T-helper 1 cell treated with Interleukin-12 subunit alpha and Interleukin-12 subunit beta and Interleukin-4 antibody, amounts not matched to agents 30 μg/mL and 1 μg/mL, for 36 hours (primary cell): ENCODE data around the gene PAPPA2.

Experiments
- H3K27ac Mint-ChIP-seq: one replicate; pipeline ENCODE4 v1.8.0; 2021; ENCODE audit warnings: mild to moderate bottlenecking, mixed read lengths
- H3K27me3 Mint-ChIP-seq: one replicate; pipeline ENCODE4 v1.8.0; 2021; ENCODE audit warnings: low read depth, mixed read lengths
- H3K36me3 Mint-ChIP-seq: one replicate; pipeline ENCODE4 v1.8.0; 2021; ENCODE audit warnings: low read depth, mixed read lengths
- H3K4me1 Mint-ChIP-seq: one replicate; pipeline ENCODE4 v1.8.0; 2021; ENCODE audit warnings: low read depth, mixed read lengths
- H3K4me3 Mint-ChIP-seq: one replicate; pipeline ENCODE4 v1.8.0; 2021; ENCODE audit warnings: mild to moderate bottlenecking, moderate library complexity, mixed read lengths
- H3K9me3 Mint-ChIP-seq: one replicate; pipeline ENCODE4 v1.8.0; 2021; ENCODE audit warnings: mixed read lengths

Gene PAPPA2

DNA sequence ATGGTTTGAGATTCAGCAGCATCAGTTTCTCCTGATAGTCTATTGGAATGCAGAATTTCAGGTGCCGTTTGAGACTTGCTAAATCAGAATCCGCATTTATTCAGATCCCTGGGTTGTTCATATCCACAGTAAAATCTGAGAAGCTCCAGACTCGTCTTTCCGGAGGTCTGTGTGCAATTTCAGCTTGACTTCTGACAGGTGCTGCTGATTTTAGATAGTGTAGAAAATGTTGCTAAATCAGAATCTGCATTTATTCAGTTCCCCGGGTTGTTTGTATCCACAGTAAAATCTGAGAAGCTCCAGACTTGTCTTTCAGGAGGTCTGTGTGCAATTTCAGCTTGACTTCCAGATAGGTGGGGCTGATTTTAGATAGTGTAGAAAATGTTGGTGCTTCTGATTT, 113.7 kb downstream of the PAPPA2 start:
- H3K9me3 Mint-ChIP-seq: no peaks in the 10 kb centered on the region
- no peaks in the 10 kb centered on the region for H3K4me1 Mint-ChIP-seq
- no peaks in the 10 kb centered on the region for H3K27me3 Mint-ChIP-seq
- no peak overlapping the region for H3K4me3 Mint-ChIP-seq
- no peak overlapping the region for H3K27ac Mint-ChIP-seq
- no peaks in the 10 kb centered on the region for H3K36me3 Mint-ChIP-seq

DNA sequence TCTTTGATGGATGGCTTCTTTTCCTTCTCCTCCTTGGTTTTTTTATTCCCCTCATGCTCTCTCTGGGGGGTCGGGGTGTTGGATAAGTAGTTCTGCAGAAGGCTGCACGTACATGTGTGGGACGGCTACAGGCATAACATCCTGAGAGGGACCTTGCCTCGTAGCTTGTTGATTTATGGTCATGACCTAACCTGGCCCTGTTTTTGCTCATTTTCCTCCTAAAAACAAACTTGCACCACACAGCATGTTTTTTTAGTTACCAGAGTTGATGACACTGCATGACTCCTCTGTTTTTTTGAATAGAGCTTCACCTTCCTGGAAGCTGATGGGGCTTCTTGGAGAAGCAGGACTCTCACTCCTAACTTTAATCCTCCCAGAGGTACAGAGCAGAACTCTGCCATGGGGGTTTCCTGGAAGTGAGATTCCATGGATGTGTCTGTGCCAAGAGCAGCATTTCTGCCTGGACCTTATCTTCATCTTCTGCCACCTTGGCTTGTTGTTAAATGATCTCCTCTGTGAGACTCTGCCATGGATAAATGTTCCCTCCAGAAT, 114.7 kb downstream of the PAPPA2 start:
- Mint-ChIP-seq H3K9me3 (no peaks in the 10 kb centered on the region), H3K4me3 (no peak overlapping the region), H3K27ac (no peak overlapping the region), H3K27me3 (no peaks in the 10 kb centered on the region), H3K4me1 (no peaks in the 10 kb centered on the region), H3K36me3 (no peaks in the 10 kb centered on the region)

GRCh38 chr1:176579087-176579486, 116.1 kb downstream of the PAPPA2 start:
- no peak overlapping the region for H3K4me3 Mint-ChIP-seq
- no peaks in the 10 kb centered on the region for H3K27me3 Mint-ChIP-seq
- no peak overlapping the region for H3K27ac Mint-ChIP-seq
- H3K36me3 Mint-ChIP-seq: no peaks in the 10 kb centered on the region
- no peaks in the 10 kb centered on the region for H3K9me3 Mint-ChIP-seq
- no peaks in the 10 kb centered on the region for H3K4me1 Mint-ChIP-seq

DNA sequence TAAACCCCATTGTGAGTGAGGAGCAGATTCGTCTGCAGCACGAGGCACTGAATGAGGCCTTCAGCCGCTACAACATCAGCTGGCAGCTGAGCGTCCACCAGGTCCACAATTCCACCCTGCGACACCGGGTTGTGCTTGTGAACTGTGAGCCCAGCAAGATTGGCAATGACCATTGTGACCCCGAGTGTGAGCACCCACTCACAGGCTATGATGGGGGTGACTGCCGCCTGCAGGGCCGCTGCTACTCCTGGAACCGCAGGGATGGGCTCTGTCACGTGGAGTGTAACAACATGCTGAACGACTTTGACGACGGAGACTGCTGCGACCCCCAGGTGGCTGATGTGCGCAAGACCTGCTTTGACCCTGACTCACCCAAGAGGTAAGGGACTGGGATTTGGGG, 132.2 kb downstream of the PAPPA2 start:
- H3K27me3 Mint-ChIP-seq: no peaks in the 10 kb centered on the region
- no peaks in the 10 kb centered on the region for H3K9me3 Mint-ChIP-seq
- no peak overlapping the region for H3K4me3 Mint-ChIP-seq
- no peaks in the 10 kb centered on the region for H3K4me1 Mint-ChIP-seq
- H3K27ac Mint-ChIP-seq: no peak overlapping the region
- H3K36me3 Mint-ChIP-seq: no peaks in the 10 kb centered on the region

DNA sequence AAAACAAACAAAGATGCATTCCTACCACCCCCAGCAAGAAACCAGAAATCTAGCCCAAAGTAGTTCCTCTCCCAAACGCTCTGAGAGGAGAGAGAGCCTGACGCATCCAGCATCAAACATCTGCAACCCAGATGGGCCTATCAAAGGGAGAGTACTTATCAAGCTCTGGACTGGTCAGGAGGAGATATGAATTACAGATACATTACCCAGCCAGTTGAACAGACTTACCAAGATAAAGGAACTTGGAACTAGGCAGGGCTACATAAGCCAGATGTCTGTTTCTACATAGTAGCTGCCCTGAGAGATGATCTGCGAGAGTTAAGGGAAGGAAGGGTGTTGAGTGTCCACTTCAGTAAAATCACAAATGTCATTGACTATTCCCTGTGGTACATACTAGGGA, 138.4 kb downstream of the PAPPA2 start:
- no peaks in the 10 kb centered on the region for H3K36me3 Mint-ChIP-seq
- H3K9me3 Mint-ChIP-seq: no peaks in the 10 kb centered on the region
- no peaks in the 10 kb centered on the region for H3K4me1 Mint-ChIP-seq
- no peak overlapping the region for H3K4me3 Mint-ChIP-seq
- no peaks in the 10 kb centered on the region for H3K27me3 Mint-ChIP-seq
- H3K27ac Mint-ChIP-seq: no peak overlapping the region

- Mint-ChIP-seq H3K4me3 (no peak overlapping the region), H3K36me3 (no peaks in the 10 kb centered on the region), H3K27me3 (no peaks in the 10 kb centered on the region), H3K4me1 (no peaks in the 10 kb centered on the region), H3K27ac (no peak overlapping the region), H3K9me3 (no peaks in the 10 kb centered on the region)
These were observed 139.5 kb downstream of the PAPPA2 start for GRCh38 chr1:176602388-176603004.

GRCh38 chr1:176603696-176604095, 140.7 kb downstream of the PAPPA2 start:
- Mint-ChIP-seq H3K27me3 (no peaks in the 10 kb centered on the region), H3K4me3 (no peak overlapping the region), H3K9me3 (no peaks in the 10 kb centered on the region), H3K27ac (no peak overlapping the region), H3K36me3 (no peaks in the 10 kb centered on the region), H3K4me1 (no peaks in the 10 kb centered on the region)

DNA sequence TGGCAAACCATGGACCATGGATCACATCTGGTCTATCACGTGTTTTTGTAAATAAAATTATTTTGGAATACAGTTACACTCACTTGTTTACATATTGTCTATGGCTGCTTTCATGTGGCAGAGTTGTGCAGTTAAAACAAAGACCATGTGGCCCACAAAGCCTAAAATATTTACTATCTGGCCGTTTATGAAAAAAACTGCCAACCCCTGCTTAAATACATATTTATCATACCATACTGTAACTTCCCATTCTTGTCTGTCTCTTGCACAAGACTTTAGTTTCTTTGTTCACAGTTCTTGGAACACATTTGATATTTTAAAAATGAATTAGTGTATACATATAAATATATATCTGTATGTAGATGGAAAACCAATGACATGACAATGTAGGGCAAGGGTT, 141.5 kb downstream of the PAPPA2 start:
- H3K36me3 Mint-ChIP-seq: no peaks in the 10 kb centered on the region
- H3K27ac Mint-ChIP-seq: no peak overlapping the region
- H3K9me3 Mint-ChIP-seq: no peaks in the 10 kb centered on the region
- no peaks in the 10 kb centered on the region for H3K27me3 Mint-ChIP-seq
- no peak overlapping the region for H3K4me3 Mint-ChIP-seq
- H3K4me1 Mint-ChIP-seq: no peaks in the 10 kb centered on the region

DNA sequence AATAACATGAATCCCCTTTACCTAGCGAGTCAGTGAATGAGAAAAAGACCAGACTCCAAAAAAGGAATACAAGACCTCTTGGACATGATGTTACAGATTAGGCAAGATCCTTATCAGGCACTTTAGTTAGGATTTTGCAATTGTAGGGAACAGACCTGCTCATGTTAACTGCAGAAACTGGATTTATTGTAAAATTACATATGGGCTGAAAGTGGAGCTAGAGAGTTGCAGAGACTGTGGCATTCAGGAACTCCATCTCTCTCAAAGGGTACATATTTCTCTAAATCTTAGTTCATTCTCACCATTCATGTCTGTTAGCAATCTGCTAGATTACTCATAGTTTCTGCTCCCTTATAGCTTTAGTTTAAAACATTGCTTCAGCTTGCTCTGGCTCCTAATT, 142.2 kb downstream of the PAPPA2 start:
- no peaks in the 10 kb centered on the region for H3K27me3 Mint-ChIP-seq
- H3K4me3 Mint-ChIP-seq: no peak overlapping the region
- H3K9me3 Mint-ChIP-seq: no peaks in the 10 kb centered on the region
- no peak overlapping the region for H3K27ac Mint-ChIP-seq
- H3K36me3 Mint-ChIP-seq: no peaks in the 10 kb centered on the region
- H3K4me1 Mint-ChIP-seq: no peaks in the 10 kb centered on the region

DNA sequence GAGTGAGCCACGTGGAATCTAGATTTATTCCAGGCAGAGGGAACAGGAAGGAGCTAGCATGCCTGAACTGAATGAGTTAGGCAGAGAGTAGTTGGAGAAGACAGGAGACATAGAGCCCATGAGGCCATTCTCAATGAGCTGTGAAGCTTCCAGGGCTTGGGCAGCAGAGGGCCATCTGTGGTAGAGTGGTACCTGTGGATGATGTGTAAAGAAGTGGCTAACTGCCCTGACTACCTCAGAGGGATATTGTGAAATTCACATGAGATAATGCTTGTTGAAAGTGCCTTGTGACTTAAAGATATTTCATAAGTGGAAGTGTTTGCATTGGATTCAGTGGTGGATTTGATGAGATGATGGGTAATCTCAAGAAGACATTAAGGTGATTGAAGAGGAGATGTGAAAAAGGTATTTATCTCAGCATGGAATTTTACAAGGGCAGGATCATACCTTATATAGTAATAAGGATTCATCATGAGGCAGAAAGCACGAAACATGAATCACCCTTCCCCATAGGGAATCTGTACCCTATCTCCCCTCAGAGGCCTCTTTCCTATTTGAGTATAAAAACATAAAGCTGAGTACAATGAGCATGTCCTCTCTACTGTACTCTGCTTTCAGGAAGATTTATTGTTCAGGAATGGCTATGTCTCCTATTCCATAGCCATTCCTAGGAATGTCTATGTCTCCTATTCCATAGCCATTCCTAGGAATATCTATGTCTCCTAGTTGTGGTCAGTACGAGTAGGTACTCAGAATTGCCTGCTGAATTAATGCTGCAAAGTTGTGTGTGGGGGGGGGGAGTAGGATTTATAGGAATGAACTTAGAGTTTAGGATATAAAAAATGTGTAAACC, 146.8 kb downstream of the PAPPA2 start:
- no peak overlapping the region for H3K27ac Mint-ChIP-seq
- H3K36me3 Mint-ChIP-seq: no peaks in the 10 kb centered on the region
- no peaks in the 10 kb centered on the region for H3K4me1 Mint-ChIP-seq
- H3K4me3 Mint-ChIP-seq: no peak overlapping the region
- no peaks in the 10 kb centered on the region for H3K9me3 Mint-ChIP-seq
- no peaks in the 10 kb centered on the region for H3K27me3 Mint-ChIP-seq

- no peaks in the 10 kb centered on the region for H3K27me3 Mint-ChIP-seq
- H3K4me1 Mint-ChIP-seq: no peaks in the 10 kb centered on the region
- H3K9me3 Mint-ChIP-seq: no peaks in the 10 kb centered on the region
- H3K4me3 Mint-ChIP-seq: no peak overlapping the region
- no peaks in the 10 kb centered on the region for H3K36me3 Mint-ChIP-seq
- no peak overlapping the region for H3K27ac Mint-ChIP-seq
These were observed 149.8 kb downstream of the PAPPA2 start for GRCh38 chr1:176612791-176613190.

DNA sequence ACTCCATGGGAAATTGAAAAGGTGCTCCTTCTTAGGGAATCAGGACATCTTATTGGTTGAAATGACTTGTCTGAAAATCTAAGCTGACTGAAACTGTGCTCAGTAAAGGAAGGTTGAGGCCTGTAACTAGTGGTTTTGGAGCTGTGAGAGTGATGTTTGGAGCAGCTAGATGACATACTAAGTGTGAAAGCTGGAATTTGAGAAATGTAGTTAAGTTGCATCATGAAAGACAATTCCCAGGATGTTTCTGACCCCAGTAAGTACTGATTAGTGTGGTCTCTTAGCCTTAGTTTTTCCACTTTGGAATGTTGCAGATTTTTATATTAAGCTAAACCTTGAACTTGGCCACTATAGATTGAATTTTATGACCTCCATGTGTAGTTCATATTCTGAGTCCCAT, 154.9 kb downstream of the PAPPA2 start:
- no peaks in the 10 kb centered on the region for H3K9me3 Mint-ChIP-seq
- no peaks in the 10 kb centered on the region for H3K4me1 Mint-ChIP-seq
- no peak overlapping the region for H3K27ac Mint-ChIP-seq
- no peak overlapping the region for H3K4me3 Mint-ChIP-seq
- no peaks in the 10 kb centered on the region for H3K27me3 Mint-ChIP-seq
- H3K36me3 Mint-ChIP-seq: no peaks in the 10 kb centered on the region

GRCh38 chr1:176619261-176619660, 156.3 kb downstream of the PAPPA2 start:
- Mint-ChIP-seq H3K27ac (no peak overlapping the region), H3K36me3 (no peaks in the 10 kb centered on the region), H3K4me1 (no peaks in the 10 kb centered on the region)

GRCh38 chr1:176625365-176625764, 162.4 kb downstream of the PAPPA2 start:
- no peaks in the 10 kb centered on the region for H3K27me3 Mint-ChIP-seq
- no peaks in the 10 kb centered on the region for H3K4me1 Mint-ChIP-seq
- H3K4me3 Mint-ChIP-seq: no peak overlapping the region
- H3K36me3 Mint-ChIP-seq: no peaks in the 10 kb centered on the region
- H3K9me3 Mint-ChIP-seq: no peaks in the 10 kb centered on the region
- H3K27ac Mint-ChIP-seq: no peak overlapping the region

More at GRCh38 chr1:176619261-176619660, 156.3 kb downstream of the PAPPA2 start:
- Mint-ChIP-seq H3K9me3 (no peaks in the 10 kb centered on the region), H3K27me3 (no peaks in the 10 kb centered on the region), H3K4me3 (no peak overlapping the region)

- Mint-ChIP-seq H3K27ac (no peak overlapping the region), H3K36me3 (no peaks in the 10 kb centered on the region), H3K27me3 (no peaks in the 10 kb centered on the region), H3K4me3 (no peak overlapping the region), H3K9me3 (no peaks in the 10 kb centered on the region), H3K4me1 (no peaks in the 10 kb centered on the region)
These were observed 163.6 kb downstream of the PAPPA2 start for GRCh38 chr1:176626572-176627061.
